HG03457 (cell line): ENCODE results near the gene MIPEP.

ENCODE experiments used
- ATAC-seq: cut with Tn5 transposase; IDR thresholded peaks from one replicate; pipeline ENCODE4 v1.9.1; 2021; ENCODE audit warnings: moderate number of reproducible peaks; ENCODE audit not compliant: unreplicated experiment

MIPEP gene

GRCh38 chr13:23722726-23723453 lies 166.3 kb downstream of the MIPEP start:
- no peak for ATAC-seq

GRCh38 chr13:23718996-23719395 lies 170.2 kb downstream of the MIPEP start:
- no peak for ATAC-seq

GRCh38 chr13:23716401-23716800 lies 172.8 kb downstream of the MIPEP start:
- ATAC-seq: no peak

- ATAC-seq: no peak
Observed at GRCh38 chr13:23715762-23716235, 173.4 kb downstream of the MIPEP start.

GRCh38 chr13:23715092-23715761 lies 174.0 kb downstream of the MIPEP start:
- no peak for ATAC-seq

GRCh38 chr13:23714672-23715071 lies 174.5 kb downstream of the MIPEP start:
- ATAC-seq: no peak

- no peak for ATAC-seq
Observed at GRCh38 chr13:23711355-23711754, 177.8 kb downstream of the MIPEP start.

GRCh38 chr13:23710366-23710765 lies 178.8 kb downstream of the MIPEP start:
- no peak for ATAC-seq

GRCh38 chr13:23709536-23709935 lies 179.7 kb downstream of the MIPEP start:
- ATAC-seq: no peak

- ATAC-seq: no peak
Observed at GRCh38 chr13:23707674-23708073, 181.5 kb downstream of the MIPEP start.

GRCh38 chr13:23705583-23705982 lies 183.6 kb downstream of the MIPEP start:
- no peak for ATAC-seq

GRCh38 chr13:23703246-23703860 lies 185.8 kb downstream of the MIPEP start:
- no peak for ATAC-seq

- no peak for ATAC-seq
Observed at GRCh38 chr13:23701636-23702035, 187.6 kb downstream of the MIPEP start.

- no peak for ATAC-seq
Observed at GRCh38 chr13:23701186-23701585, 188.0 kb downstream of the MIPEP start.

GRCh38 chr13:23699271-23699670 lies 189.9 kb downstream of the MIPEP start:
- ATAC-seq: no peak

- no peak for ATAC-seq
Observed at GRCh38 chr13:23697772-23698313, 191.4 kb downstream of the MIPEP start.

GRCh38 chr13:23696610-23697009 lies 192.6 kb downstream of the MIPEP start:
- no peak for ATAC-seq

- ATAC-seq: no peak
Observed at GRCh38 chr13:23695711-23696464, 193.3 kb downstream of the MIPEP start.

- no peak for ATAC-seq
Observed at GRCh38 chr13:23695196-23695595, 194.0 kb downstream of the MIPEP start.

GRCh38 chr13:23692816-23693215 lies 196.4 kb downstream of the MIPEP start:
- no peak for ATAC-seq

GRCh38 chr13:23690668-23691067 lies 198.5 kb downstream of the MIPEP start:
- ATAC-seq: no peak
